ENCODE measurements around the gene MYL12A.

MYL12A gene

DNA sequence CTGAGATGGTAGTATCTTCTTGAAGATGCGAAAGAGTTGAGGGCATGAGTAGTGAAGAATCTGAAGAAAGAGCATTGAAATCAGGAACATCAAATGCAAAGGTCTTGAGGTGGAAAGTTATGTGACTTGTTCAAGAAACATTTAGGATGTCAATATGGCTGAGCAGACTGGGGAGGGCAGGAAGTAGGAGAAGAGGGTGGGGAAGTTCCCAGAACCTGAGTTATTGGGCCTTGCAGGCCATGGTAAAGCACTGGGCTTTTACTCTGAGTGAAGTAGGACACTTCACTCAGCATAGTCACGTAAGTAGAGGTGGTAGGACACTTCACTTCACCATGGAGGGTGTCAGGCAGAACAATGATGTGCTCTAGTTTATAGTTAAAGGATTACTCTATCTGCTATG is 11.8 kb upstream of the MYL12A start:
- DNase-seq (ENCODE audit: low read depth in 2 of 2), result no peak
- H3K4me3 ChIP-seq (replicated peaks in 1 of 2; ENCODE audit: low read depth in 2 of 2, low read length in 2 of 2), result no peak overlapping the region
- TF ChIP-seq, protein P1, sequence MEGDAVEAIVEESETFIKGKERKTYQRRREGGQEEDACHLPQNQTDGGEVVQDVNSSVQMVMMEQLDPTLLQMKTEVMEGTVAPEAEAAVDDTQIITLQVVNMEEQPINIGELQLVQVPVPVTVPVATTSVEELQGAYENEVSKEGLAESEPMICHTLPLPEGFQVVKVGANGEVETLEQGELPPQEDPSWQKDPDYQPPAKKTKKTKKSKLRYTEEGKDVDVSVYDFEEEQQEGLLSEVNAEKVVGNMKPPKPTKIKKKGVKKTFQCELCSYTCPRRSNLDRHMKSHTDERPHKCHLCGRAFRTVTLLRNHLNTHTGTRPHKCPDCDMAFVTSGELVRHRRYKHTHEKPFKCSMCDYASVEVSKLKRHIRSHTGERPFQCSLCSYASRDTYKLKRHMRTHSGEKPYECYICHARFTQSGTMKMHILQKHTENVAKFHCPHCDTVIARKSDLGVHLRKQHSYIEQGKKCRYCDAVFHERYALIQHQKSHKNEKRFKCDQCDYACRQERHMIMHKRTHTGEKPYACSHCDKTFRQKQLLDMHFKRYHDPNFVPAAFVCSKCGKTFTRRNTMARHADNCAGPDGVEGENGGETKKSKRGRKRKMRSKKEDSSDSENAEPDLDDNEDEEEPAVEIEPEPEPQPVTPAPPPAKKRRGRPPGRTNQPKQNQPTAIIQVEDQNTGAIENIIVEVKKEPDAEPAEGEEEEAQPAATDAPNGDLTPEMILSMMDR (IDR thresholded peaks at IDR 0.05; ENCODE audit: low read depth, low read length), result no peak

DNA sequence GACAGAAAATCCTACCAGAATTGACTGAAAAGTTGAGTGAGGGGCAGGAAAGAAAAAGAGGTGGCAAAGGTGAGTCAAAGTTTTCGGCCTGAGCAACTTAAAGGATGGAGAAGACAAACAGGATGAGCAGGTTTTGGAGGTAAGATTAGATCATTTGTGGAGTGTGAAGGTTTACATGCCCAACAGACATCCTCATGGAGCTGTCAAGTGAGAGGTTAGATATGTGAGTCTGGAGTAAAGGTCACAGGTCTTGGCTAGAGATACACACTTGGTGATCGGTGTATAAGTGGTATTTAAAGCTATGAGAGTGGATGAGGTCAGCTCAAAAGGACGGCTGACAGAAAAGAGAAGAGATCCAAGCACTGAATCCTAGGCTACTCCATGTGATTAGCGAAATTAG is 11.1 kb upstream of the MYL12A start:
- no peak overlapping the region for H3K4me3 ChIP-seq (replicated peaks in 1 of 2; ENCODE audit: low read depth in 2 of 2, low read length in 2 of 2)
- TF ChIP-seq, protein P1 (IDR thresholded peaks at IDR 0.05; ENCODE audit: low read depth, low read length), result no peak
- no peak for DNase-seq (ENCODE audit: low read depth in 2 of 2)

DNA sequence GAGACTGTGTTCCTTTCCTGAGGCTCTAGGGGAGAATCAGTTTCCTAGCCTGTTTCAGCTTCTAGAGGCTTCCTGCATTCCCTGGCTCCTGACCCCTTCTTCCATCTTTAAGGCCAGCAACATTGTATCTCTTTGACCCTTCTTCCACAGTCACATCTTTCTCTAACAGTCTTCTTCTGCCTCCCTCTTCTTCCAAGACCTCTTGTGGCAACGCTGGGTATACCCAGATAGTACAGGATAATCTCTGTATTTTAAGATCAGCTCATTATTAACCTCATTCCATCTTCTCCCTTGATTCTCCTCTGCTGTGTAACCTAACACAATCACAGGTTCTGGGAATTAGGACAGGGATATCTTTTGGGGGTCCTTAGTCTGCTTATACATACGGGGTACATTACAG is 8.9 kb upstream of the MYL12A start:
- TF ChIP-seq, protein P1 (IDR thresholded peaks at IDR 0.05; ENCODE audit: low read depth, low read length), result peak; percentile 20
- H3K4me3 ChIP-seq (replicated peaks in 1 of 2; ENCODE audit: low read depth in 2 of 2, low read length in 2 of 2), result no peak overlapping the region
- no peak for DNase-seq (ENCODE audit: low read depth in 2 of 2)

DNA sequence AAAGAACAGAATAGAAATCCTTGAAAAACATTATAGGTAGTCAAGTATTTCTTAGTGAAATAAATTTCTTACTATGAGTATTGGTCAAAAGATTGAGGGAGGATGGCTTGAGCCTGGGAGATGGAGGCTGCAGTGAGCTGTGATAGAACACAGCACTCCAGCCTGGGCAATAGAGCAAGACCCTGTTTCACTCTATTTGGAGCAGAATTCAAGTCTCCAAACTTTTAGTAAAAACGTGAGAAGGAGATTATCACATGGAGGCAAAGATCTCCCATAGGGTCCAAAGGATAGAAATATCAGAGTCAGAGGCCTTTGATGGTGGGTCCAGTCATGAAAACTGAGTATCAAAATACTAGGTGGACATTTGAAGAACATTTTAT is 2.4 kb upstream of the MYL12A start:
- H3K4me3 ChIP-seq (replicated peaks in 1 of 2; ENCODE audit: low read depth in 2 of 2, low read length in 2 of 2), result peak overlapping the region in 1 of 2 donors; percentile 64
- TF ChIP-seq, protein P1 (IDR thresholded peaks at IDR 0.05; ENCODE audit: low read depth, low read length), result no peak
- no peak for DNase-seq (ENCODE audit: low read depth in 2 of 2)

DNA sequence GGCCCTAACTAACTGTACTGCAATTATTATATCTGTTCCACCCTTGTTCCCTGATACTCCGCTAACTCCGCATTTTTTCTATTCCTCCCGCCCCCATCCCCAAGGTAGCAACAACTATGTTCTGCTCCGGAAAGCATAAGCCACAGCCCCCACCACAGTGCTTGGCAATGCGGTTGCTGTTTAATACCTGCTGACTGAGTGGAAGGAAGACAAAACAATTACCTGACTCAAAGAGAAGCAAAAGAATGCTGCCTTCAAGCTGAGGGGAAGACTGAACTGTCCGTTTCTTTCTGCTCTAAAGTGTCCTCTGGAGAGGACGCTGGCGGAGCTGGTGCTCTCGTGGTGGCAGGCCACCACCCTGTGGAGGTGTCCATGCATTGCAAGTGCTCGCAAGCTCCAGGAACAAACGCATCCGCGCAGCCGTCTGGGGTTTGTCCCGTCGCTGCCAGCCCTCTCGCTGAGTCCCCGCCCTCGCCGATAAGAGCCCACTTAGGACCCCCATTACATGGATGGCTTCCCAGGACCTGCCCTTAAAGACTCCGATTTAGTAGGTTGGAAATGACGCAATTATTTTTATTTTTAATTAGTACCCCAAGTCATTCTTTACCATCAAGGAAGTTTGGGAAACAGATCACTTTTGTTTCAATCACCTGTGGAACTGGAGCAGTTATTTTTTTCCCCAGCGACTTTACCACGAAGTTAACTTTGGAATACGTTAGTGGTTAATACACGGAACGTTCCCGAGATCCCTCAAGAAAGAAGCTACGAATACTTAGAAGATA is 1.6 kb upstream of the MYL12A start:
- H3K4me3 ChIP-seq (replicated peaks in 1 of 2; ENCODE audit: low read depth in 2 of 2, low read length in 2 of 2), result peak overlapping the region; percentile 24 to 64
- TF ChIP-seq, protein P1 (IDR thresholded peaks at IDR 0.05; ENCODE audit: low read depth, low read length), result peak; percentile 93
- peak; percentile 92 for DNase-seq (ENCODE audit: low read depth in 2 of 2)

DNA sequence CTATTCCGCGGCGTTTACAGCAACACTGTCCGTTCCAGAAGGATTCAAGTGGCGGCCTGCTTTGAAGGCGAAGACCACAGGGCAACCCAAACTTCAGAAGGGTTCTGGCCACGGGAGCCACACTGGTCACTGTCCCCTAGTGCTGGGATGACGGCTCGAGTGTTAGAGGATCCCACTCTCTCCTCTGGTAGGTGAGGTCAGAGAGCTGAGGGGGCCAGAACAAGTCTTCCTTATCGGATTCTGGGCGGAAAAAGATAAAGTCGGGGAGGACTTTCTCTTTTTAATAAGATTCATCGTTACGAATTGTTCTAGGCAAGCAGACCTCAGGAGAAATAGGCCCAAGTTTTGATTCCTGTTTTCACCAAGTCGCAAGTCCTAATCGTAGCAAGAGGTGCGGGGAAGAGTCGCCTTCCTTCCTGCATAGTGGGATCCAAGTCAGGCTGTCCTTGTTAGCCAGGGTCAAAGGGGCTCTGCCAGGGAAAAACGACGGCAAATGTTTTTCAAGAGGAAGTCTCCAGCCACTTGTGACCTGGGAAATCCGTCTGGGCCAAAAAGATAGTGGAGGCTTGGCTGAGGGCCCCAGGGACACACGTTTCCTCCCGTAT is 864 bp upstream of the MYL12A start:
- H3K4me3 ChIP-seq (replicated peaks in 1 of 2; ENCODE audit: low read depth in 2 of 2, low read length in 2 of 2), result peak overlapping the region; percentile 24 to 64
- peak in 1 of 2 donors; percentile 48 for DNase-seq (ENCODE audit: low read depth in 2 of 2)
- TF ChIP-seq, protein P1 (IDR thresholded peaks at IDR 0.05; ENCODE audit: low read depth, low read length), result no peak
